Measurements from ENCODE around the gene NSG1.
"Not testable (repeated sequence)": the region's sequence is repeated elsewhere in the genome, so short reads cannot be mapped to it uniquely, and the experiment has no call there.

NSG1 gene

DNA sequence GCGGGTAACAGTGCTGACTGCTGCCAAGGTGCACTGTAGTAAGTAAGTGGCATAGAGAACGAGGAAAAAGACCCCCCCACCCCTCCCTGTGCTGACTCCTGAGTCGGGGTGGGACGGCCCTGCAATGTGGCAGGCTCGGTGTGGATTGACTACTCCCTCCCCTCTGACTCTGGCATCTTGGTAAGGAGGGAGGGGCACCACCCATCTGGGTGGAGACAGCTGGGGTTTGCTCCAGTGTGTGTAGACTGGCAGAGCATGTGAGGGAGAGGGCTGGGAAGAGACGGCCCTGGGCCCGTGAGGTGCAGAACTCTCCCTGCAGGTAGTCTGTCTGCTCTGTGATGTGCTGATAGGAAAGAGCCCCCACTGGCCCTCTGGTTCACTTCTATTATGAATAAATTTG is 31.0 kb downstream of the NSG1 start:
- DNase-seq = no peak

DNA sequence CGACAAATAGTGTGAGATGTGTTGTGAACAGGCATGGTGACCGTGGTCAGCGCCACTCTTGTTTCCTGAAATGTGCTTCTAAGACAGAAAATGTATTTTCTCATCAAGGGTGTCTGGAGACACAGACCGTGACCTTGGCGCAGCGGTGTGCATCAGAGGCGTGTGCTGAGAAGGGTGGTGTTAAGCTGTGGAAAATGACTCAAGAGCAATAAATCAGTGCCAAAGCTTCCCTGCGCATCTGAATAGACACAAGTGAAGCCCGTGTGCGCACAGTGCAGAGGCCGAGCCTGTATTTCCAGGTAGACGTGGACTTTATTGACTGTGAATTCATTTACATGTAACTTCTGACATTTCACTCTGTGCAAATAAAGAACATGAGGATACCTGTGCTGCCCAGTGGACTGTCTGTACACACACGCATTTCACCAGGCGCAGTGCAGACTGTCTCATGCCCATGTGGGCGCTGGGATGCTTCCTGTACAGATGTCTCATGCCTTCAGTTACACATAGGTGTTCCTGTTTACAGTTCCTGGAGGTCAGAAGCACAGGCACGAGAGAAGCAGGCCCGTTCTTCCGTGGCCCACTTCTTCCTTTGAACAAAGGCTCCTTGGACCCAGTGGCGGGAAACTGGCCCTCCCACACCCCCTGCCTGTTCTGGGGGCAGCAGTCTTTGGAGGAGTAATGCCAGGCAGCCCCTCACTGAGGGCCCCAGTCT is 31.9 kb downstream of the NSG1 start:
- DNase-seq = no peak

DNA sequence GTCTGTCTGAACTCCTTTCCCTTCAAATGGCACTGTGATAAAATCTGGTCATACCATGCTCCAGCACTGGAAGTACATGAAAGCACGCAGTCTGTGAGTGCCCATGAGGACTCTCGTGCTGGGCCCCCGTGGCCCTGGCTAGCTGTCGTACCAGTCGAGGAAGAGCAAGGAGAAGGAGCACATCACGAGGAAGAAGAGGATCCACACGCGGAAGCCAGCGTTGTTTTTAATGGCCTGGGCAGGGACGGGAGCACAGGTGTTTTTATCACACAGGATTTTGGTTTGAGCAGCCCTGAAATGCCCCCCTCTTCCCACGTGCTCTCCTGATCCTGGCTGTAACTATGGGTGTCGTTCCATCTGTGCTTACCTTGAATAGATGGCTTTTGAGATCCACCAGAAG is 33.0 kb downstream of the NSG1 start:
- DNase-seq = no peak

DNA sequence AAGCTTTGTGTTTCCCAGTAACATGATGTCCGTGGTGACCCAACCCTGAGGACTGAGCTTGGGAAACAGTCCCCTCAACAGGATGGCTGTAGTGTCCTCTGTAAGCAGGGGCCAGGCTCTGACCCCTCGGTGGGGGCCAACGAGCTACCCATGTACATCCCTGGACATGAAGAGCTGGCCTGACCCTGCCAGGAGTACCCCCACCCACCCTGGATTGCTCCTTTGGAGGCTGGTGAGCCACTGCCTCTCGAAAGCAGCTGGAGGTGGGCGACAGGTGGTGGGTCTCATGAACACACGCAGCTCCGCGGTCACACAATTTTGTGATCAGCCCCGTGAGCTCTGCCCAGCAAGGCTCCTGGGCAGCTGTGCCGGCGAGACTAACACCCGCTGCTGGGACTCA is 33.5 kb downstream of the NSG1 start:
- no peak for DNase-seq

DNA sequence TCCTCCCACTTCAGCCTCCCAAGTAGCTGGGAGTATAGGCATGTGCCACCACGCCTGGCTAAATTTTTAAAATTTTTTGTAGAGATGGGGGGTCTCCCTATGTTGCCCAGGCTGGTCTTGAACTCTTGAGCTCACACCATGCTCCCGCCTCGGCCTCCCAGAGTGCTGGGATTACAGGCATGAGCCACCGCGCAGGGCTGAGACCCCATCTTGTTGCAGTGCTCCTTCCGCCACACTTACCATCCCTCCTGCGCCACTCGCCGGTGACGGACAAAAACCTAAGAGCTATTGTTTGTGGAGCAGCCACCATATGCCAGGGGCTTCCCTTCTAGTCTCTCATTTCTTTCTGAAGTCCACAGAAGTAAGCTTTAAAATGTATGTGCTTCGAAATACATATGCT is 34.5 kb downstream of the NSG1 start:
- DNase-seq = no peak

DNA sequence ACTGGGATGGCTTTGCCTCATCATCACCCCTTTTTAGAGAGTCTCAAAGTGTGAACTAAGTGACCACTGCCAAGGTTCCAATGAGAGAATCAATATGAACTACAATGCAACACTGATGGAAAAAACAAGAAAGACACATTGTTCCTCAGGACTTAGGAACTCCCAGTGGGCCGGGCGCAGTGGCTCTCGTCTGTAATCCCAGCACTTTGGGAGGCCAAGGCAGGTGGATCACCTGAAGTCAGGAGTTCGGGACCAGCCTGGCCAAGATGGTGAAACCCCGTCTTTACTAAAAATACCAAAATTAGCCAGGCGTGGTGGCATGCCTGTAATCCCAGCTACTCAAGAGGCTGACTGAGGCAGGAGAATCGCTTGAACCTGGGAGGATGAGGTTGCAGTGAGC is 35.2 kb downstream of the NSG1 start:
- not testable (repeated sequence) for DNase-seq

DNA sequence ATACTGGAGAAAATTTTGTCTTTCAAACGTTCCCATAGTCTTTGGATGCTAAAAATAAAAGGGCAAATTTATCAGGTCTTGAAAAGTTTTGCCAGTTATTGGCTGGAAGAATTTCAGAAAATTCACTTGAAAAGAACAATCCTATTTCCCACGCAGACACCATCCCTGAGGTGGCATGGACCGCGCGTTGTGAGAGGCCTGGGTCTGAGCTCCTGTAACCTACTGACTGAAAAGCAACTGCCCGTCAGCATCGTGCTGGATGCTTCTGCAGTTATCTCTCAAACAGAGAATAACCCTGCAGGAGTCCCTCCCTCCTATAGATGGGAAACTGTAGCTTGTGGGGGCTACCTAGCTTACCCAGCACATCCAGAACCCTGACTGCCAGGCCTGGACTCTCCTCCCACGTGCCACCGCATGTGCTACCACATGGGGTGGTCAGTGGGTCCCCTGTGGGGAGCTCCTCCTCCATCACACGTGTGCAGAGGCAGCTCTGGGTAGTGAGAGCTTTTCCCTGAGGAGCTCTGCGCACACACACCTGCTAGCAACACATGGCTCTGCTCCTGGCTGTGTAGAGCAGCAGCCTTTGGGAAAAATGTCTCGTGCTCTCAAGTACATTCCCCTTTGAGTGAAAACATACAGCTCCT is 36.1 kb downstream of the NSG1 start:
- DNase-seq = no peak

DNA sequence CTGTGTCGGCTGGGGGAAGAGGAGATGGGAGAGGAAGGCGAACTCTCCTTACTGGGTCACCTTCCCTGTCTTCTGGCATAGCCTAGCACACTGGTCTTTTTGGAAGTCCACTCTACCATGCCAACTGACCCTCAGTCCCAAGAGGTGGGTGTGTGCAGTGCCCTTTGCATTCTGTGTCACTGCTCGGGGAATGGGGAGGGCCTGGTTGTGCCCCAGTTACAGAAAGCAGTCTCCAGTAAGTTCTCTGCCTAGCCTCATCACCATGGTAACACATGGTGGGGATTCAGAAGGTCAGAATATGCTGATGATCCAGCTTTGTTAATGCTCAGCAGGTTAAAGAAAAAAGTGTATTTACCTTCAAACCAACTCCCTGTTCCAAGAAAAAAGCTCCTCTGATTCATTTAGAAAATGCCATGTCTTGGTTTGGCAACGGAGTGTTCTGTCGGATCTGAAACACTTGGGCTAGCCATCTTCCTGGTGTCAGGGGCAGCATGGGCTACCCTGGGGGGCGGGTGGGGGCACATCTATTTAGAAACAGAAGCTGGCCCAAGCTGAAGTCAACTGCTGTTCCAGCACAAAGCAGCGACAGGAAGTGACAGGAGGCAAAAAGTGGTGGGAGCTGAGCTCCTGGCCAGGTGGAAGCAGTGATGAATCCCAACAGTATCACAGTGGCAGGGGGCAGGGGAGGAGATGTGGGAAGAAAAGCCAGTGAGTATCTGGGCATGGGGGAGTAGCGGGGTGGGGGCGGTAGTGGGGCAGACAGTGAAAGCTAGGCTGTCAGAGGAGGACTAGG is 37.0 kb downstream of the NSG1 start:
- no peak for DNase-seq

DNA sequence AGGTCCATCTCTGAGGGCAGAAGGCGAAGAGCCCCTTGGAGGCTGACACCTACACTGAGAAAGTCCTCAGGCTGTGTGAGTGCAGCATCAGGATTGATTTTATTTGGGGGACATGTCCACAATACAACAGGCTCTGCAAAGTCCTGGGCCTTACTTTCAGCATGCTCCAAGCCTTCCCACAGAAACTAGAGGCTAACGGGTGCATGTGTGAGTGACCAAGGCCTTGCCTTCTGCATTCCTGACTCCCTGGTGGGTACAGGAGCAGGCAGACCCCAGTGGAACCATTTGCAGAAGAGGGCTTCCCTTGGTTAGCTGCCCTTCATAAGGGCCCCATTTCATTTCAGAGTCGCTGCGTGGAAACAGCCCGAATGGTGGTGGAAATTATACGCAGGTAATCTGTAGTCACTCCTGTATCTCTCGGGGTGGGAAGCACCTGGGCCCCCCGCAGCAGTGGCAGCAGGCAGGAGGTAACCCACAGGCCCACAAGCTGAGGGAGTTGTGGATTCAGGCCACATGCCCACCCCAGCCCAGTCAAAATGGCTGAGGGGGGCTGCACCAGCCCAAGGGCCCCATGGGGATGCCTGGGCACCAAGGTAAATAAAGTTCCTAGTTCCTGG is 37.7 kb downstream of the NSG1 start:
- DNase-seq = no peak

DNA sequence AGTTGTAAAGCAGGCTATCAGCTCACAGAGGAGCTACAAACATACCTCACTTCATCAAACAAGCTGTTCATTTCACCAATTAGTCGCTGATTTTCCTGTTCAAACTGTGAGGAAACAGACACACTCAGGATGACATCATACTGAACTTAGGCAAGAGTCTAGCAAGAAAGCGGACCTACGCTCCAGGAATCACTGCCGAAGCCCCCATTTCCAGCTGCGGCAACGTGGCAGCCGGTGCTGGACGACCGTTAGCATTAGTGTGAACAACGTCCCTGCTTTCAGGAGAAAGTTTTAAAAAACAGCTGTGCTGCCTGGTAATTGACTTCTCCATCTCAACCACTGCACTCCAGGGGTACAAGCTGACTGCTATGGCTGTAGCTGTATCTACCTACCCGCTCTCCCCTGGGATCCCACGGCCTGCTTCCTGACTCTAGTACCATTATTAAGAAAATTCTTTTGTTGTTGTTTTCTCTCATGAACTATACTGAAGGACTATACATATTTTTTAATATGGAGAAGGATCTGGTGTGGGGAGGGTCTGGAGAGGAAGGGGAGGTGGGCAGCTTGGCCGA is 38.3 kb downstream of the NSG1 start:
- DNase-seq = no peak

DNA sequence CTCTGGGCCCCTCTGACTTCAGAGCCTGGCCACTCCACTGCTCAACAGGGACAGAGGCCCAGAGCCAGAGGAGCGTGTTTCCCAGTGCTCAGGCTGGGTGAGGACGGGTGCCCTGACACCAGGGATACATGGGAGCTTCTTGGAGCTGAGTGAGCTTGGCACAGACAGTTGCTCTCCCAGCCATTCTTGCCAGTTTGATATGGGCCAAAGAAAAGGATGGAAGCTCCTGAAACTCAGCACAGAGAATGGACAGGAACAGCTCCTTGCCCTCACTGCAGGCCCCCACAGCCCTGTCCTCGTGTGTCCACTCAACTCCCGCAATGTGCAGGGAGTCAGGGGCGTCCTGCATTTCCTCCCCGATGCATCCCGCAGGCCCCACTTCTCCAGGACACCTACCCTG is 38.8 kb downstream of the NSG1 start:
- DNase-seq = no peak

DNA sequence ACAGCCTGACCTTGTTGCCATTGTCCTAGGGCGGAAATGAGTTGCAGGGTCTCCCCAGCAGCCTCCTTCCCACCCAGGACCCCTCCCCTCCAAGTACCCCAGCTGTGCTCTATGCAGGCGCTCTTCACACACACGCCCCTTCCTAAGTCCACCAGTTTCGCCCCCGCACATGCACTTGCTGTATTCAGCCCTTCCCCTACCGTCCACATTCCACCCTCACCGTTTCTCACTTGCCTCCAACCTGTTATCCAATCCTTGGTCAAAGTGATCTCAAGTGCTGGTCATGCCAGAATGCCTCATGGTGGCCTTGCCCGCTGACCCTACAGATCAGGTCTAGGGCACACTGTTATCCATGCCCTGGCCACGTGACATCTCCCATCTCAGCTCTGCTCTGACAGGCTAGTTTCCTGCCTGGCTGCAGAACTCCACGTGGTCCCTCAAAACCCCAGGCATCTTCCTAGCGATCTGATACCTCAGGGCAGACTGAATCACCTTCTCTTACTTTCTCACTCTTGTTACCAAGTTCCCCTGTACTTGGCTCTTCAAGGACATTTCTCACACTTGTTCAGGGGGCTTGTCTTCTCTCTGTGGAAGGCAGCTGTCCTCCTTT is 39.7 kb downstream of the NSG1 start:
- no peak for DNase-seq

DNA sequence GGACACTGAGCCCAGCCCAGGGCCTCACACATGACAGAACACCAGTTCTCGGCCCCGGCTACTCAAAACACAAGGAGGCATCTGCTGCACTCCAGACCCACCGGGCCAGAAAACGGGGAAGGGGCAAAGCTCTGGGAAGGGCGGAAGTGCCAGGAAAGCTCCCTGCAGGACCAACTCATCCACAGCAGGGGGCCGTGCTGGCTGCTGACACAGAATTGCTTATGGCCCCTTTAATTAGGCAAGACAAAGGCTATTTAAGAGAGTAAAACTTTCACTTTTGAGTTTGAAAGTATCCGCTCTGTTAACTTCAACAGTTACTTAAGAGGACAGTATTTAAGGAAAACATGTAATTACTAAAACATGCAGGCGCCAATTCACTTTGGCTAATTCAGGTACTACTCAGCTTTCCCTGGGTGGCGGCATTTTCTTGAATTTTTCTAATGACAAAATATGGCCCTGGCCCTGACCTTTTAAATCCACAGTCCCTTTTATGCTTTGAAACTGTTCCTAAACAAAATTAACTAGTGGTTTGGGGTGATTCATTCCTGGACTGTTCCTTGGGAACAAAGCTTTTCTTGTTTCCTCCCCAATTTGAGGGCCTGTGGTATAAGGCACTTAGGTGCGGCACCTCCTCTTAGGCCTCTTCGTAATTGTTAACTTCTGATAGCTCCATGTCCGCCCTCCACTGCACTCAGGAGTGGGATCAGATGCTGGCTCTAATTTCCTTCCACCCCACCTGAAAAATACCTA is 40.4 kb downstream of the NSG1 start:
- no peak for DNase-seq

DNA sequence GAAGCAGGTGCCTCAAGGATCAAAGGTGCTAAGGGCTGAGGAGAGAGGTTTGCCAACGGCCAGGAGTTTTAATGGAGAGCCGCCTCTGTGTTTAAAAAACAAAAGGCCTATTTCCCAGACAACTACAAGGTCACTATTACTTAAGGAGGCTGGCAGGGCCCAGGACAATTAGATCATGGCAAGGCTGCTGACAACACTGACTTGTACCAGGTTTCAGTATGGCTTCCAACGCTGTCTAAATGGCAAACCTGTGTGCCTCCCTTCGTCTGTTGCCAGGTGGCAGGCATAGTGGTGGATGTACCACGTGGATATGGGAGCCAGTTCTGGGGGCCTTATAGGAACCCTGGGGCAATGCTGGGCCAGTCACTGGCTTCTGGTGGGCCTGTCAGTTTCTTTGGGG is 41.0 kb downstream of the NSG1 start:
- no peak for DNase-seq

DNA sequence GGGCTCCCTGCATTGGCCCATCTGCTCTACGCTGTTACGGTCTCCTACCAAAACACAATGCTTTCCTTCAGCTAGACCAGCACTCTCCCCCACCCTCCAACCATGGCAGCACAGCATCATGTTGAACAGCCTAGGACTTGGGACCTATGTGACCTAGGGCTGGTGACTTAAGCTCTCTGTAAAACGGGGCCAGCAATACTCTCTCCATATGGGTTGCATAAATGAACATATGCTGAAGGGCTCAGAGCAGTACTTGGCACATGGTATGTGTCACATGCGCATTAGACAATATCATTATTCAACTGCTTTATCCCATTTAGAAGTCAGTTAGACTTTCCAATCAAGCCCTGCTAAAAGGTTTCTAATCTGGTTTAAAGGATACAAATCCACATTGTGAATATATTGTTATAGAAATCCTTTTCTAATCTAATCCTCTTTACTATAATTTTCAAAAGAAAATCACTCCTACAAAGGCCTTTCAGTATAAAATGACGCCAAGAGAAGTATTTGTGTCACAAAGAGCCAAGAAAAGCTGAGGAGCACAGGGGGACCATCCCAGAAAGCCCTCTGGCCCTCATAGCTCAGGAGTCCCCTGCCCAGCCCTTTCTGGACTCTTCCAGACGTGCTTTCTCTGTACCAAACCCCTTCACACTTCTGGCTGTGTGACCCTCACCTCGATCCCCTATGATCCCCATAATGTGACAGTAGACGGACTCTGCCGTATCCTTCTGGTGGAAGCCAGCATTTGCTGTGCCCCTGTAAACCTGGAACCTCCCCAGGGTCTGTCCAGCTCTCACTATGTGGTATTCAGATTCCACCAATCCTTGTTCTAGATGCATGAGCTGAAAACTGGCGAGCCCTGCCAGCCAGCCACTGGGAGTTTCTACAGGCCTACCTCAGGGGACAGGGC is 42.3 kb downstream of the NSG1 start:
- DNase-seq = no peak

DNA sequence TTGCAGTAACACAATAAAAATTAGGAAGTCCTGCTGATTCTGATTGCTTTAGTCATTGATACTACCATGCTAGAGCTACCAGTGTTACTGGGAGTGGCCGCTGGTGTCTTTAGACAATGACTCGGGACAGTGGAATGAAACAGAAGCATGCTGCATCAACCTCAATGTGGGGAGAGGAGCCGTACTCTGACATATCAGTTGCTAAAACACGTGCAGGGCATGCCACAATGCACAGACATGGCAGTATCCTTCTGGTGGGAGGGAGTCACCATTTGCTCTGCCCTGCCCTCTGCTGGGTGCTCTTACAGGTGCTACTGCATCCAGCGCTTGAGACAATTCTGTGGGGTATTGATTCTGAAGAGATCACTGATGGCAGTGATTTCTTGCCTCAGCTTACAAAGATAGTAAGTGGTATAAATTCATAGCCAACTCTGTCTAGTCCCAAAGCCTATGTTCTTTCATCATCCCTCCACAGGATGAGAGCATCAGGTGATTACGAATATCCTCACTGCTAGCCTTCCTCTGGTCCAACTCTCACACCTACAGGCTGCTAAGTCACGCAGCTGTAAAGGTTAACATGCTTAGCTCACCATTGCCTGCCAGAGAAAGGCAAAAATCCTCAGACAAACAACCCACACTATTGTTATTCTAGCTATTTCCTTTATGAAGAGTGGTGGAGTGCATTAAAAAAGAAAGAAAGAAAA is 43.7 kb downstream of the NSG1 start:
- peak; percentile 92 for DNase-seq

DNA sequence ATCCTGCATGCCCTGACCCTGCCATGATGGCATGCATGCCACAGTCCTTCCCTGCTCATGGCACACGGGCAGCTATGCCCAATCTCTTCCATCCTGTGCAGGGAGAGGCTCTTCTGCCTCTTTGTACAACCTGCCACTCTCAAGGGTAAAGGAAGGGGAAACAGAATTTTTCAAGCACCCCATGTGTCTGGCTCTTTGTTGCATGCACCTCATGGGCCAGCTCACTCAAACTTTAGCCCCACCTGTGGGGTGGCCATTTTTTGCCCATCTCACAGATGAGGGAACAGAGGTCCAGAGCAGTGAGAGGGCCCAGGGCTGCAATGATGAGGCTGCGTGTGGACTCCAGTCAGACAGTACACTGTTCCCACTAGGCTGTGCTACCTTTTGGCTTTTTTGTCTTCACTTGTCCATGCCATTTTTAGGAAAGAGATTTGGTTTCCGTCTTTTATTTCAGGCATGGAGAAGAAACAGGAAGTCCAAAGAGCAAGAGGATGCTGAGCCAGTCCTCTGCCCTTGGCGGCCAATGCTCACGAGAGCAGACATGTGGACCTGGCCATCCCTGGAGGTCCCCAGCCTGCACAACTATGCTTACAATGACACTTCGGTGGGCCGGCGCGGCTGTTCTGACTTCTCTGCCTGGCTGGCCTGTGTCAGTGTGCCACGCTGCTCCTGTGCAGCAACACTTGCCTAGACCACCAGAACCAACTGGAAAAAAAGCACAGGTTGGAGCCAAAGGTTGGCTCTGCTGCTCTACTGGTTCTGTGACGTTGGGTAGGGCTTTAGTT is 45.6 kb downstream of the NSG1 start:
- DNase-seq = no peak

DNA sequence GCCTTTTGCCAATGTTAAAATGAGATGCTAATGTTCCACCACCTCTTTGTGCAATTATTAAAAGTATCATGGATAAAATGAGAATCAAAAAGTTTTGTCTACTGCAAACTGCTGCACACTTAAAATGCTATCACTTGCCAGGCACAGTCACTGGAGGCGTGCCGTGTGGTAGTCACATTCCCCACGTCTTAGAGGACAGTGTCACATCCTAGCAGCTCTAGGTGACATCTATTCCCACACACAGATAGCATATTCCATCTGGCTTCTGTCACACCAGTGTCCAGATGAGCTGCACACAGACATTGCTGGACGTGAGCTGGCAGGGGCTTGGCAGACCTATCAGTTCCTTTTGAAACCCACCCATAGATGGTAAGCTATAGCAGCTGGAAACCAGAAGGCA is 47.0 kb downstream of the NSG1 start:
- DNase-seq = no peak

DNA sequence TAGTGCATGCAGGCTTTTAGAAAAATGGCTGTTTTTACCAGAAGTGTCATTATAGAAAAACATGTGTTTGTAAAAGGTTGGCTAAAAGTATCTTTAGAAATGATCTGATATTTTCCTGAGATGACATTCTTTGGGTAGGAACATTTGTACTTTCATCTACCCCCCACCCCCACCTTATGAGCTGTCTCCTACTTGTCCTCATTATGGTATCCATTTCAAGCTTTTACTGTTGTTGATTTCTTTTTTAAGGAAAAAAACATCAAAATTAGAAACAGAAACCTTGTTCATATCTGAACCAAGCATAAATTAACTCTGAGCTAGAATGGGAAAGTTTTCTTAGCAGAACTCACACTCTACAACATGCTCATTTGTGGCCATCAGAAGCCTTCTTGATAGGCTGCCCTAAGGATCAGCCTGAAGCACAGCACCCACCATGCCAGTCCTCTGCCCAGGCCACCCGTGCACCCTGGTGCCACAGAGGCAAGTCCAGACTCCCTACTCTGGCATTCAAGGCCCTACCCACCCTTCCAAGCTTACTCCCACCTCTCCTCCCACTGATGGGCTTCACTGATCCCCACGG is 49.4 kb downstream of the NSG1 start:
- no peak for DNase-seq
